ENCODE data around the gene PDE1C.

DNA sequence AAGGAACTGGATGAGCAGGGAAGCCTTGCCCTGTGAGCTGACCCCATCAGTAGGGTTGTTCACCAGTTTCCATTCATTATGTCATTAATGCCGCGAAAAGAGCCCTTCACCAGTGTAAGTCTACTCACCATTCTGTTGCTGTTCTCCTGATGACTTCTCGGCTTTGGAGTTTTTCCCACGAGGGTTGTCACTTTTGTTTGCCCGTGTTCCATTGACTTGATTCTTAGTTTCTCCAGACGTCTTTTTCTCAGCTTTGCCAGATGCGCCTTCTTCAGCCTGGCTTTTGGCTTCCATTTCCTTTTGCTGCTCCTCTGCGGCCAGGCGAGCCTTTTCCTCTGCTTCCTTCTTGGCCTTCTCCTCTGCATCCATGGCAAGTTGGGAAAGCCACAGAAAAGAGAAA, 254.4 kb downstream of the PDE1C start:
- TF ChIP-seq, protein P1, sequence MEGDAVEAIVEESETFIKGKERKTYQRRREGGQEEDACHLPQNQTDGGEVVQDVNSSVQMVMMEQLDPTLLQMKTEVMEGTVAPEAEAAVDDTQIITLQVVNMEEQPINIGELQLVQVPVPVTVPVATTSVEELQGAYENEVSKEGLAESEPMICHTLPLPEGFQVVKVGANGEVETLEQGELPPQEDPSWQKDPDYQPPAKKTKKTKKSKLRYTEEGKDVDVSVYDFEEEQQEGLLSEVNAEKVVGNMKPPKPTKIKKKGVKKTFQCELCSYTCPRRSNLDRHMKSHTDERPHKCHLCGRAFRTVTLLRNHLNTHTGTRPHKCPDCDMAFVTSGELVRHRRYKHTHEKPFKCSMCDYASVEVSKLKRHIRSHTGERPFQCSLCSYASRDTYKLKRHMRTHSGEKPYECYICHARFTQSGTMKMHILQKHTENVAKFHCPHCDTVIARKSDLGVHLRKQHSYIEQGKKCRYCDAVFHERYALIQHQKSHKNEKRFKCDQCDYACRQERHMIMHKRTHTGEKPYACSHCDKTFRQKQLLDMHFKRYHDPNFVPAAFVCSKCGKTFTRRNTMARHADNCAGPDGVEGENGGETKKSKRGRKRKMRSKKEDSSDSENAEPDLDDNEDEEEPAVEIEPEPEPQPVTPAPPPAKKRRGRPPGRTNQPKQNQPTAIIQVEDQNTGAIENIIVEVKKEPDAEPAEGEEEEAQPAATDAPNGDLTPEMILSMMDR (conservative IDR thresholded peaks at IDR 0.05; ENCODE audit: low read length): no peak
- no peak for TF ChIP-seq EZH2phosphoT487 (IDR thresholded peaks at IDR 0.05; ENCODE audit: borderline replicate concordance, low read depth, low read length)
